Measurements from ENCODE around the gene BTBD19. TPM values are rescaled to one million over a fixed set of nuclear protein-coding genes. Genes with fewer than 3 reads are reported as not detected.
A peak's percentile ranks its signal among the peaks of the same experiment; 100 is the strongest.

Gene BTBD19
- polyA plus RNA-seq, 1 of the 3 experiments (the other 2 are of a cell fraction): 36.9 TPM

DNA sequence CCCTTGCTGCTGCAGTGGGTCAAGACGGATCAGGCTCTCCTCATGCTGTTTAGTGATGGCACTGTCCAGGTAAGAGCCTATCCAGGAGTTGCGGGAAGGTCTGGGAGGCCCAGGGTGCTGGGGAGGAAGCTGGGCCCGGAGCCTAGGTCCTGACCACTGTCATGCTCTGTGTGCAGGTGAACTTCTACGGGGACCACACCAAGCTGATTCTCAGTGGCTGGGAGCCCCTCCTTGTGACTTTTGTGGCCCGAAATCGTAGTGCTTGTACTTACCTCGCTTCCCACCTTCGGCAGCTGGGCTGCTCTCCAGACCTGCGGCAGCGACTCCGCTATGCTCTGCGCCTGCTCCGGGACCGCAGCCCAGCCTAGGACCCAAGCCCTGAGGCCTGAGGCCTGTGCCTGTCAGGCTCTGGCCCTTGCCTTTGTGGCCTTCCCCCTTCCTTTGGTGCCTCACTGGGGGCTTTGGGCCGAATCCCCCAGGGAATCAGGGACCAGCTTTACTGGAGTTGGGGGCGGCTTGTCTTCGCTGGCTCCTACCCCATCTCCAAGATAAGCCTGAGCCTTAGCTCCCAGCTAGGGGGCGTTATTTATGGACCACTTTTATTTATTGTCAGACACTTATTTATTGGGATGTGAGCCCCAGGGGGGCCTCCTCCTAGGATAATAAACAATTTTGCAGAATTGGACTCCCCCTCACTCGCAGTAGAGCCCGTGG lies 2.9 kb upstream of the BTBD19 start:
- Histone ChIP-seq H3K9me3 (no peaks in the 10 kb centered on the region), H3K79me2 (ENCODE audit: insufficient read depth) (peaks cover 79% of the 10 kb centered on the region), H3K4me2 (peak overlapping the region; percentile 98; the same call in 1 of the 2 replicates), H3K36me3 (replicated peaks in 1 of 2; ENCODE audit: control insufficient read depth in 1 of 2, insufficient read depth in 2 of 2, low read length in 1 of 2) (peaks cover 43 to 57% of the 10 kb centered on the region in 2 experiments), H2AFZ (ENCODE audit: low read depth) (no peak overlapping the region), H3K9me2 (no peaks in the 10 kb centered on the region), H3K9ac (peak overlapping the region; percentile 94; the same call in 1 of the 2 replicates), H3K4me3 (ENCODE audit: low read depth in 2 of 2, low read length in 1 of 2) (no peak overlapping the region), H3K27me3 (ENCODE audit: insufficient read depth) (no peaks in the 10 kb centered on the region), H3F3A (replicated peaks; ENCODE audit: insufficient read depth) (peaks cover 61% of the 10 kb centered on the region), H3K4me1 (ENCODE audit: control insufficient read depth in 1 of 2, insufficient read depth in 2 of 2, low read depth in 1 of 2, low read length in 1 of 2) (peaks cover 56 to 65% of the 10 kb centered on the region in 2 experiments; a peak in 3 of 4 replicates), H4K20me1 (ENCODE audit: insufficient read depth) (peaks cover 32% of the 10 kb centered on the region), H3K27ac (ENCODE audit: low read depth in 2 of 2, low read length in 1 of 2) (peak overlapping the region in 1 of 2 experiments; percentile 100; a peak in 2 of 4 replicates)
- TF ChIP-seq, protein P1, sequence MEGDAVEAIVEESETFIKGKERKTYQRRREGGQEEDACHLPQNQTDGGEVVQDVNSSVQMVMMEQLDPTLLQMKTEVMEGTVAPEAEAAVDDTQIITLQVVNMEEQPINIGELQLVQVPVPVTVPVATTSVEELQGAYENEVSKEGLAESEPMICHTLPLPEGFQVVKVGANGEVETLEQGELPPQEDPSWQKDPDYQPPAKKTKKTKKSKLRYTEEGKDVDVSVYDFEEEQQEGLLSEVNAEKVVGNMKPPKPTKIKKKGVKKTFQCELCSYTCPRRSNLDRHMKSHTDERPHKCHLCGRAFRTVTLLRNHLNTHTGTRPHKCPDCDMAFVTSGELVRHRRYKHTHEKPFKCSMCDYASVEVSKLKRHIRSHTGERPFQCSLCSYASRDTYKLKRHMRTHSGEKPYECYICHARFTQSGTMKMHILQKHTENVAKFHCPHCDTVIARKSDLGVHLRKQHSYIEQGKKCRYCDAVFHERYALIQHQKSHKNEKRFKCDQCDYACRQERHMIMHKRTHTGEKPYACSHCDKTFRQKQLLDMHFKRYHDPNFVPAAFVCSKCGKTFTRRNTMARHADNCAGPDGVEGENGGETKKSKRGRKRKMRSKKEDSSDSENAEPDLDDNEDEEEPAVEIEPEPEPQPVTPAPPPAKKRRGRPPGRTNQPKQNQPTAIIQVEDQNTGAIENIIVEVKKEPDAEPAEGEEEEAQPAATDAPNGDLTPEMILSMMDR (IDR thresholded peaks at IDR 0.05): peak; percentile 29
- no peak for TF ChIP-seq CHD2 (IDR thresholded peaks at IDR 0.05; ENCODE audit: low read length, partially characterized antibody)
- CTCF ChIA-PET: no interaction called here
- no peak for DNase-seq
- POLR2A ChIA-PET: no interaction called here
- WGBS (ENCODE audit: low lambda C conversion rate): 93% methylated on average over 17 of the region's 20 CpGs

DNA sequence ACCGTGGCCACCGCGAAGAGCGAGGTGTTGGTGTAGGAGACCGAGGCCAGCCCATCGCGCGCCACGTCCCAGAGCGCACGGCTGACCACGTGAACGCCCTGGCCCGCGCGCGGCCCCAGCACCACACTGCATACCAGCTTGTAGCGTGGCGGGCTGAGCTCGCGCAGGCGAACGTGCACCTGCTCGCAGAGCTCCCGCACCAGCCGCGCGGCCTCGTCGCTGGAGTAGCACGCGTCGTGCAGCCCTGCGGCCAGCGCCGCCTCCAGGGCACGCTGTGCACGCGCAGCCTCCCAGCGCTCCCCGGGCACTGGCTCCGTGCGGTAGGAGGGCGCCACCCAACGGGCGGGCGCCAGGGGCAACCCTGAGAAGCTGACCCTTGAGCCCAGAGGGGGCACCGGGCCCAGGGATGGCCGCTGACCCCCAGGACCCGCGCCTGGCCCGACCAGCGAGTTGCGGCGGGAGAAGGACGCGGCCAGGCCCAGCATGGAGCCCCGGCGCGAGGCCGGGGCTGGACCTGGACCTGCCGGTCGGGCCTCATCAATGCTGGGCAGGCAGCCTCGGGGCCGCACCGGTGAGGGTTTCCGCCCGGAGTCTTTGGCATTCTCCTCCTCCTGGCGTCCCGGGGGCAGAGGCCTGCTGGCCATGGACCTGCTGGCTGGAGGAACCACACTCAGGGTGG lies 2.2 kb upstream of the BTBD19 start:
- peaks cover 57 to 72% of the 10 kb centered on the region in 2 experiments; a peak in 3 of 4 replicates for H3K4me1 ChIP-seq (ENCODE audit: control insufficient read depth in 1 of 2, insufficient read depth in 2 of 2, low read depth in 1 of 2, low read length in 1 of 2)
- ChIA-PET POLR2A (interaction anchor here (3.2 kb wide), 1 partner anchor 12 kb away, joined by 15 read pairs; no protein-coding TSS in a partner anchor), CTCF (no interaction called here)
- H3K9ac ChIP-seq: peak overlapping the region; percentile 94
- no peaks in the 10 kb centered on the region for H3K9me2 ChIP-seq
- 0 out of 4 replicates have a peak overlapping the region, but pooled peaks of 1 of the 2 experiments have one; percentile 1 for H3K4me3 ChIP-seq (ENCODE audit: low read depth in 2 of 2, low read length in 1 of 2)
- peak overlapping the region; percentile 94 to 100 for H3K27ac ChIP-seq (ENCODE audit: low read depth in 2 of 2, low read length in 1 of 2)
- H4K20me1 ChIP-seq (ENCODE audit: insufficient read depth): peaks cover 25% of the 10 kb centered on the region
- no peak overlapping the region for H2AFZ ChIP-seq (ENCODE audit: low read depth)
- H3F3A ChIP-seq (replicated peaks; ENCODE audit: insufficient read depth): peaks cover 68% of the 10 kb centered on the region
- peaks cover 43 to 57% of the 10 kb centered on the region in 2 experiments for H3K36me3 ChIP-seq (replicated peaks in 1 of 2; ENCODE audit: control insufficient read depth in 1 of 2, insufficient read depth in 2 of 2, low read length in 1 of 2)
- peak overlapping the region; percentile 57 for H3K4me2 ChIP-seq
- 94% methylated on average over 7 of the region's 70 CpGs for WGBS (ENCODE audit: low lambda C conversion rate)
- H3K27me3 ChIP-seq (ENCODE audit: insufficient read depth): no peaks in the 10 kb centered on the region
- no peaks in the 10 kb centered on the region for H3K9me3 ChIP-seq
- peaks cover 75% of the 10 kb centered on the region for H3K79me2 ChIP-seq (ENCODE audit: insufficient read depth)
- DNase-seq: peak; percentile 31
- TF ChIP-seq RCOR1 (IDR thresholded peaks at IDR 0.05; ENCODE audit: low read length) (no peak), EZH2phosphoT487 (IDR thresholded peaks at IDR 0.05; ENCODE audit: borderline replicate concordance, low read depth) (no peak), TAF1 (IDR thresholded peaks at IDR 0.05; ENCODE audit: borderline replicate concordance, low read depth, low read length) (no peak), RAD21 (IDR thresholded peaks at IDR 0.05; ENCODE audit: low read length) (no peak), FOSL2 (IDR thresholded peaks at IDR 0.05; ENCODE audit: borderline replicate concordance, low read depth) (no peak), NRF1 (IDR thresholded peaks at IDR 0.05; ENCODE audit: low read depth, low read length) (no peak), SMC3 (IDR thresholded peaks at IDR 0.05; ENCODE audit: low read depth, low read length) (no peak), GATA2 (CRISPR knock-in tag; IDR thresholded peaks at IDR 0.05) (no peak), CHD2 (IDR thresholded peaks at IDR 0.05; ENCODE audit: low read length, partially characterized antibody) (no peak), RXRA (IDR thresholded peaks at IDR 0.05; ENCODE audit: borderline replicate concordance, low read depth) (no peak), MEF2A (IDR thresholded peaks at IDR 0.05; ENCODE audit: borderline replicate concordance, low read depth) (no peak), FOXM1 (IDR thresholded peaks at IDR 0.05; ENCODE audit: low read depth) (no peak)
- TF ChIP-seq, protein P2, sequence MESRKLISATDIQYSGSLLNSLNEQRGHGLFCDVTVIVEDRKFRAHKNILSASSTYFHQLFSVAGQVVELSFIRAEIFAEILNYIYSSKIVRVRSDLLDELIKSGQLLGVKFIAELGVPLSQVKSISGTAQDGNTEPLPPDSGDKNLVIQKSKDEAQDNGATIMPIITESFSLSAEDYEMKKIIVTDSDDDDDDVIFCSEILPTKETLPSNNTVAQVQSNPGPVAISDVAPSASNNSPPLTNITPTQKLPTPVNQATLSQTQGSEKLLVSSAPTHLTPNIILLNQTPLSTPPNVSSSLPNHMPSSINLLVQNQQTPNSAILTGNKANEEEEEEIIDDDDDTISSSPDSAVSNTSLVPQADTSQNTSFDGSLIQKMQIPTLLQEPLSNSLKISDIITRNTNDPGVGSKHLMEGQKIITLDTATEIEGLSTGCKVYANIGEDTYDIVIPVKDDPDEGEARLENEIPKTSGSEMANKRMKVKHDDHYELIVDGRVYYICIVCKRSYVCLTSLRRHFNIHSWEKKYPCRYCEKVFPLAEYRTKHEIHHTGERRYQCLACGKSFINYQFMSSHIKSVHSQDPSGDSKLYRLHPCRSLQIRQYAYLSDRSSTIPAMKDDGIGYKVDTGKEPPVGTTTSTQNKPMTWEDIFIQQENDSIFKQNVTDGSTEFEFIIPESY (IDR thresholded peaks at IDR 0.05; ENCODE audit: borderline replicate concordance, low read depth): no peak
- TF ChIP-seq, protein P3, sequence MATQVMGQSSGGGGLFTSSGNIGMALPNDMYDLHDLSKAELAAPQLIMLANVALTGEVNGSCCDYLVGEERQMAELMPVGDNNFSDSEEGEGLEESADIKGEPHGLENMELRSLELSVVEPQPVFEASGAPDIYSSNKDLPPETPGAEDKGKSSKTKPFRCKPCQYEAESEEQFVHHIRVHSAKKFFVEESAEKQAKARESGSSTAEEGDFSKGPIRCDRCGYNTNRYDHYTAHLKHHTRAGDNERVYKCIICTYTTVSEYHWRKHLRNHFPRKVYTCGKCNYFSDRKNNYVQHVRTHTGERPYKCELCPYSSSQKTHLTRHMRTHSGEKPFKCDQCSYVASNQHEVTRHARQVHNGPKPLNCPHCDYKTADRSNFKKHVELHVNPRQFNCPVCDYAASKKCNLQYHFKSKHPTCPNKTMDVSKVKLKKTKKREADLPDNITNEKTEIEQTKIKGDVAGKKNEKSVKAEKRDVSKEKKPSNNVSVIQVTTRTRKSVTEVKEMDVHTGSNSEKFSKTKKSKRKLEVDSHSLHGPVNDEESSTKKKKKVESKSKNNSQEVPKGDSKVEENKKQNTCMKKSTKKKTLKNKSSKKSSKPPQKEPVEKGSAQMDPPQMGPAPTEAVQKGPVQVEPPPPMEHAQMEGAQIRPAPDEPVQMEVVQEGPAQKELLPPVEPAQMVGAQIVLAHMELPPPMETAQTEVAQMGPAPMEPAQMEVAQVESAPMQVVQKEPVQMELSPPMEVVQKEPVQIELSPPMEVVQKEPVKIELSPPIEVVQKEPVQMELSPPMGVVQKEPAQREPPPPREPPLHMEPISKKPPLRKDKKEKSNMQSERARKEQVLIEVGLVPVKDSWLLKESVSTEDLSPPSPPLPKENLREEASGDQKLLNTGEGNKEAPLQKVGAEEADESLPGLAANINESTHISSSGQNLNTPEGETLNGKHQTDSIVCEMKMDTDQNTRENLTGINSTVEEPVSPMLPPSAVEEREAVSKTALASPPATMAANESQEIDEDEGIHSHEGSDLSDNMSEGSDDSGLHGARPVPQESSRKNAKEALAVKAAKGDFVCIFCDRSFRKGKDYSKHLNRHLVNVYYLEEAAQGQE (IDR thresholded peaks at IDR 0.05; ENCODE audit: low read depth, low read length): no peak

All from SK-N-SH (cell line).